MCF 10A (cell line): ENCODE measurements around the gene LPP. TPM values are rescaled to one million over a fixed set of nuclear protein-coding genes. Genes with fewer than 3 reads are reported as not detected.

Experiments used
- BruUV-seq: library from RNA; stranded (reverse); fragments of 400-500 nt; replicated peaks from 2 replicates; lab custom pipeline; 2021; lab: Mats Ljungman, UMichigan
- CTCF ChIA-PET: fragments of 300-600 bp; sonication (Branson Sonifier 250); formaldehyde crosslinking; extraction: SDS; loops from one replicate; lab custom pipeline; 2021; ENCODE audit warnings: antibody characterized with exemption, inconsistent platforms; lab: Yijun Ruan, JAX
- POLR2A ChIA-PET: fragments of 300-600, 350-650 bp; sonication (Branson Sonifier 250); formaldehyde crosslinking; extraction: SDS; loops from one replicate; lab custom pipeline; 2020; ENCODE audit warnings: antibody characterized with exemption, inconsistent platforms; lab: Yijun Ruan, JAX
- DNase-seq: peaks from one replicate; pipeline ENCODE4 v3.0.0-alpha.2; 2018; ENCODE audit not compliant: unreplicated experiment
- H3K27ac Mint-ChIP-seq: one replicate; pipeline ENCODE4 v1.8.0; 2022; ENCODE audit warnings: mild to moderate bottlenecking, low read depth, mixed read lengths; ENCODE audit not compliant: unreplicated experiment
- H3K27me3 Mint-ChIP-seq: one replicate; pipeline ENCODE4 v1.8.0; 2022; ENCODE audit warnings: mixed read lengths; ENCODE audit not compliant: insufficient read depth, unreplicated experiment
- H3K36me3 Mint-ChIP-seq: one replicate; pipeline ENCODE4 v1.8.0; 2022; ENCODE audit warnings: mild to moderate bottlenecking, moderate library complexity, mixed read lengths; ENCODE audit not compliant: insufficient read depth, unreplicated experiment
- H3K4me1 Mint-ChIP-seq: one replicate; pipeline ENCODE4 v1.8.0; 2022; ENCODE audit warnings: mixed read lengths; ENCODE audit not compliant: insufficient read depth, unreplicated experiment
- H3K4me3 Mint-ChIP-seq: one replicate; pipeline ENCODE4 v1.8.0; 2022; ENCODE audit warnings: mild to moderate bottlenecking, moderate library complexity, mixed read lengths; ENCODE audit not compliant: unreplicated experiment
- H3K9me3 Mint-ChIP-seq: one replicate; pipeline ENCODE4 v1.8.0; 2022; ENCODE audit warnings: mixed read lengths; ENCODE audit not compliant: unreplicated experiment
- CTCF ChIP-seq: fragments of 200-600 bp; IDR thresholded peaks from one replicate; pipeline ENCODE4 v1.8.0; 2022; ENCODE audit warnings: antibody characterized with exemption, mild to moderate bottlenecking; ENCODE audit not compliant: unreplicated experiment
- intact Hi-C: fragments of 100-400 bp; cut with micrococcal nuclease; formaldehyde crosslinking; loops from 2 replicates; pipeline ENCODE4 v1.14.1; 2022
- total RNA-seq: library from RNA; stranded (reverse); gene quantifications from 2 replicates; pipeline ENCODE4 v1.2.3, GENCODE V29; 2022

LPP gene
- total RNA-seq, 1 experiment from 2014 or later = 117 TPM

- CTCF ChIA-PET = interaction anchor here (1.1 kb wide), 1 partner anchor 87 kb away, joined by 3 read pairs; no protein-coding TSS in a partner anchor
- Mint-ChIP-seq H3K4me1 (no peaks in the 10 kb centered on the region), H3K9me3 (no peaks in the 10 kb centered on the region), H3K36me3 (no peaks in the 10 kb centered on the region), H3K27ac (peak overlapping the region; percentile 11), H3K27me3 (no peaks in the 10 kb centered on the region), H3K4me3 (no peak overlapping the region)
- intact Hi-C loops = no loop called here
- no TSS peak for BruUV-seq
- POLR2A ChIA-PET = interaction anchor here (0.6 kb wide), 1 partner anchor 27 kb away, joined by 3 read pairs; no protein-coding TSS in a partner anchor
- TF ChIP-seq CTCF = no peak
- no peak for DNase-seq
Observed at GRCh38 chr3:188453431-188454384, 299.8 kb downstream of the LPP start.

GRCh38 chr3:188455748-188456147, 301.8 kb downstream of the LPP start:
- intact Hi-C loops = no loop called here
- Mint-ChIP-seq H3K4me3 (no peak overlapping the region), H3K36me3 (no peaks in the 10 kb centered on the region), H3K4me1 (no peaks in the 10 kb centered on the region), H3K27me3 (no peaks in the 10 kb centered on the region), H3K27ac (no peak overlapping the region), H3K9me3 (no peaks in the 10 kb centered on the region)
- no TSS peak for BruUV-seq
- POLR2A ChIA-PET = interaction anchor here (0.7 kb wide), 1 partner anchor 17 kb away, joined by 3 read pairs; no protein-coding TSS in a partner anchor
- no peak for DNase-seq
- TF ChIP-seq CTCF = no peak
- CTCF ChIA-PET = no interaction called here

GRCh38 chr3:188458756-188459155, 304.8 kb downstream of the LPP start:
- DNase-seq = no peak
- no peaks in the 10 kb centered on the region for H3K4me1 Mint-ChIP-seq
- no peaks in the 10 kb centered on the region for H3K9me3 Mint-ChIP-seq
- POLR2A ChIA-PET = interaction anchor here (1.1 kb wide), 1 partner anchor 649 kb away, joined by 3 read pairs; no protein-coding TSS in a partner anchor
- BruUV-seq = no TSS peak
- CTCF ChIA-PET = interaction anchor here (0.5 to 0.9 kb wide), 4 partner anchors 8 to 720 kb away, joined by 3 to 4 read pairs (median 3); no protein-coding TSS in a partner anchor
- no peak overlapping the region for H3K4me3 Mint-ChIP-seq
- intact Hi-C loops = no loop called here
- H3K36me3 Mint-ChIP-seq = no peaks in the 10 kb centered on the region
- TF ChIP-seq CTCF = no peak
- H3K27me3 Mint-ChIP-seq = no peaks in the 10 kb centered on the region
- H3K27ac Mint-ChIP-seq = no peak overlapping the region

- intact Hi-C loops = no loop called here
Observed at GRCh38 chr3:188465311-188465710, 311.4 kb downstream of the LPP start.

More at GRCh38 chr3:188465311-188465710, 311.4 kb downstream of the LPP start:
- Mint-ChIP-seq H3K36me3 (no peaks in the 10 kb centered on the region), H3K4me1 (no peaks in the 10 kb centered on the region), H3K27me3 (no peaks in the 10 kb centered on the region), H3K9me3 (no peaks in the 10 kb centered on the region), H3K4me3 (no peak overlapping the region), H3K27ac (no peak overlapping the region)
- TF ChIP-seq CTCF = no peak
- ChIA-PET POLR2A (no interaction called here), CTCF (no interaction called here)
- no peak for DNase-seq
- BruUV-seq = no TSS peak
